NCI-H1694 (cell line): ENCODE data around the gene TAAR1.
"Not testable (repeated sequence)": the region's sequence is repeated elsewhere in the genome, so short reads cannot be mapped to it uniquely, and the experiment has no call there.

Experiments
- DNase-seq: peaks from one replicate; lab custom pipeline; 2025; lab: John Stamatoyannopoulos, UW

The TAAR1 gene, protein sequence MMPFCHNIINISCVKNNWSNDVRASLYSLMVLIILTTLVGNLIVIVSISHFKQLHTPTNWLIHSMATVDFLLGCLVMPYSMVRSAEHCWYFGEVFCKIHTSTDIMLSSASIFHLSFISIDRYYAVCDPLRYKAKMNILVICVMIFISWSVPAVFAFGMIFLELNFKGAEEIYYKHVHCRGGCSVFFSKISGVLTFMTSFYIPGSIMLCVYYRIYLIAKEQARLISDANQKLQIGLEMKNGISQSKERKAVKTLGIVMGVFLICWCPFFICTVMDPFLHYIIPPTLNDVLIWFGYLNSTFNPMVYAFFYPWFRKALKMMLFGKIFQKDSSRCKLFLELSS

DNA sequence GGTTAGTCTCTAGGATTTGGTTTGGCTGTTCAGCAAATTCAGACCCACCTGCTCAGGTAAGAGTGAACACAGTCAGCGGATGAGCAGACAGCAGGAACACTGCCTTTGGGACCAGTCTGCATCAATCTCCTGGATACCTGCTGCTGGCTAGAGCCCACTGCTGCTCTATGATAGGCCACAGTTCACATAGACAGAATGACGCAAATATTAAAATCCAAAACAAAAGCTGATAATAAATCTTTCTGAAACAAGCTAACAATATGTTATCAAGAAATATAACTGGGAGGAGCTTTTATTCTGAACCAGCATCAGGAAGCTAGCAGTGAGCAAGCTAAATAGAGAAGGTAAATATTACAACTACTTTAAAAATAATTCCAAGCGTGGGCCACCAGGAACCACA, at the start of gene TAAR1:
TAAR1 (minus strand) TSS at position 101 of the 400 bp plus-strand sequence. CDS start 13,179 bp downstream, outside the sequence.
- DNase-seq: no peak

DNA sequence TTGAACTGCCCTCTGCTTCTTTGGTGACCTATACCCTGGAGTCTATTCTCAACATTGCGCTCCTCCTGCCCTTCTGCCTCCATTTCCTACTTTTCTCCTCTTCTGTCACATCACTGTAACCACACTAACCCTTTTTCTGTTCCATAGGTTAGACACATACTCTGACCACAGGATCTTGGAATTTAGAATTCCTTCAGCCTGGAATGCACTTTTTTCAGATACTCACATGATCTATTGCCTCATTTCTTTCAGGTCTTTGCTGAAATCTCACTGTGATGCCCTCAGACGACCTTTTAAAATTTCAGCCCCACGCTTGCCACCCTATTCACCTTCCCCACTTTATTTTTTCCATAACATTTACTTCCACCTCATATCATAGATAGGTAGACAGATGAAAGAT, 49.8 kb upstream of the TAAR1 start:
- no peak for DNase-seq

DNA sequence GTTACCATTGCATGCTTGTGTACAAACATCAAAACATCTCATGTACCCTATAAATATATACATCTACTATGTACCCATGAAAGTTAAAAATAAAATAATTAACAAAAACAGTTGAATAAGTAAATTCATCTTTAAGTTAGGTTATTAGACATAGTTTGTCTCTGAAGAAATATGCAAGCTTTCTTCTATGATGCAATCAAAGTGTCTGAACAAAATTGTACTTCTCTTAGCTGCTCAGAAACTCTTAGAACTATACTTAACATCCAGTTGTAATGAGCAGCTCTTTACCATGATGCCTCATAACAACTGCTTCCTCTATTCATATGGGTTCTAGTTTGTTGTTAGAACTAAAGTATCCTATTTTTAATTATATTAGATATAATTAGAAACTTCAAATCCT, 49.0 kb upstream of the TAAR1 start:
- DNase-seq: no peak

DNA sequence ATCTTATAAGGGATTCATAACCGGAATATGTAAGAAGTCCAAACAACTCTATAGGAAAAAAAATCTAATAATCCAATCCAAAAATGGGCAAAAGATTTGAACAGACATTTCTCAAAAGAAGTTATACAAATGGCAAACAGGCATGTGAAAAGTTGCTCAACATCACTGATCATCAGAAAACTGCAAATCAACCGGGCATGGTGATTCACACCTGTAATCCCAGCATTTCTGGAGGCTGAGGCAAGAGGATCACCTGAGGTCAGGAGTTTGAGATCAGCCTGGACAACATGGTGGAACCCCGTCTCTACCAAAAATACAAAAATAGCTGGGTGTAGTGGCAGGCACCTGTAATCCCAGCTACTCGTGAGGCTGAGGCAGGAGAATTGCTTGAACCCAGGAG, 47.8 kb upstream of the TAAR1 start:
- not testable (repeated sequence) for DNase-seq

DNA sequence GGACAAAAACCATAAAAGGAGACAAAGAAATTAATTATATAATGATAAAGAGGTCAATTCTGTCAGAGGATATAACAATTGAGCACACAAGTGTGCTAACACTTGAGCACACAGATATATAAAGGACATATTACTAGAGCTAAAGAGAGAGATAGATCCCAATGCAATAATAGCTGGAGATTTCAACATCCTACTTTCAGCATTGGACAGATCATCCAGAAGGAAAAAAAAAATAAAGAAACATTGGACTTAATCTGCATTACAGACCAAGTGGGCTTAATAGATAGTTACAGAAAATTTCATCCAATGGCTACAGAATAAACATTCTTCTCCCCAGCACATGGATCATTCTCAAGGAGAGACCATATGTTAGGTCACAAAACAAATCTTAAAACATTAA, 45.0 kb upstream of the TAAR1 start:
- no peak for DNase-seq

DNA sequence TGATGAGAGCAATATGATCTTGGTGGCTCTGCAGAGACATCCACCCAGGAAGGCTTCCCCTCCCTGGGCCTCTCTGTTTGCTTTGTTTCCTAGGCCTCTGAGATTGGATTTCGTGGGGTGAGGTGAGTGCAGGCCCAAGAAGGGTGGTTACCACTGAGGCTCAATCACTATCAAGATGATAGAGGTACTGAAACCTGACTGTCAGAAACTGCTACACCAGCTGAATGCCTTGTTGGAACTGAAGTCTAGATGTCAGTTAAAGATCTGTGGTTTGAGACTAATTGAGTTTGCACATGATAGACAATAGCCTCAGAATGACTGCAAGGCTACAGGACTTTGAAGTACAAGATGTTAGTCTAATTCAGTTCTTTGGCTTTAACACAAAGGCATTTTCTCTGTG, 39.6 kb upstream of the TAAR1 start:
- no peak for DNase-seq

DNA sequence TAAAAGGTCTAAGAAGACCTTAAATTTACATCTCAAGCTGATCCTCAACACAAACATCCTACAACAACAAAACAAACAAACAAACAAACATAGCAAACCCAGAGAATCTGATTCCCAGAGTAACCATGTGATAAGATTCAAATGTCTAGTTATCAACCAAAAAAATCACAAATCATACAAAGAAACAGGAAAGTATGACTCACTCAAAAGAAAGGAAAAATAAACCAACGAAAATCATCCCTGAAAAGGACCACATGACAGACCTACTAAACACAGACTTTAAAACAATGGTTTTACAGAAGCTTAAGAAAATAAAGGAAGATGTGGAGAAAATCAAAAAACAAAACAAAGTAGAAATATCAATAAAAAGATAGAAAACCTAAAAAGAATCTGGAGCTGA, 36.8 kb upstream of the TAAR1 start:
- no peak for DNase-seq

DNA sequence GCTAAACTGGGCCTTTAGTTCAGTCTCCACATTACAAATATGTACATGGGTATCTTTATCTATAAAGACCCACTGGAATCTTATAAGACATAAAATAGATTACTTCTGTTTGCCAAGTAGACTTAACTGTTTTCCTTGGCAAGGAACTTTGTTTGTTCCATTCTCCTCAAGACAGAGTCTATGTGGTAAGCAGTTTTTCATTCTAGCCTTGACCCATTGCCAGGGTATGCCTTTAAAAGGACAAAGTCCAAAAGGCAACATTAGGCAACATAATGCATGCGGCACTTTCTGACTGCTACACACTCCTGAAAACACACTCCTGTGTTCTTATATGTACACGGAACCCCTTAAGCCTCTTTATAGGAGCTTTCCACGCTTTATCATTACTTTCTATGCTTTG, 34.5 kb upstream of the TAAR1 start:
- no peak for DNase-seq

DNA sequence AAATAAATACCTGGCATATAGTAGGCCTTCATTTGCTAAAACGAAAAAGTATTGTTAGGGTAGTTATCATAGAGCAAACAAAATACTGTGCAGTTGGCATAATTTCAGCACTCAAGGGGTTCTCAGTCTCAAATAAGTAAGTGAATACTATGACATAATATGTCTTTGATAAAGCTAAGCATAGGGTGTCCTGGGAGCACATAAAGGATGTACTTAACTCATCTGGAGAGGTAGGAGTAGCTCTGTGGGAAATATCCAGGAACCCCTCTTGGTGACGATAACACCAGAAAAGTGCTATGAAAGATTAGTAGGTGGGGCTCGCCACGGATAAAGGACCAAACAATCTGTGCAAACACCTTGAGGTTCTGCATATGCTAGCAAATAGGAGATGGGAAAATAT, 31.7 kb upstream of the TAAR1 start:
- DNase-seq: no peak

DNA sequence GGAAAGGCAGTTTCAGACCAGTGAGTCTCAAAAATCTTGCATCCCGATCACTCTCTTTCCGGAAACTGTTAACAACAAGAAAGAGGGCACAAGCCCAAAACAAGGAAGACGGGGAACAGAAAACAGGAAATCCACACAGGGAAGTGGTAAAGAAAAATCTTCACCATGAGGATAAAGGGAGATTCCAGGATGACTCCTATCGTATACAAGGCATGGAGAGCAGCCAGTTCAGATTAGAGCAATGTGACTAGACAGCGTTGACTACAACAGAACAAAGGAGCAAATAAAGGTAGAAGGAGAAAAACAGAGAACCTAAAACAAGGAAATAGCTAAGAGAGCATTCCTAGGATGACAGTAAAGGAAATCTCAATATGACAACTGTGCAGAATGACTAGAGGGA, 28.3 kb upstream of the TAAR1 start:
- no peak for DNase-seq

DNA sequence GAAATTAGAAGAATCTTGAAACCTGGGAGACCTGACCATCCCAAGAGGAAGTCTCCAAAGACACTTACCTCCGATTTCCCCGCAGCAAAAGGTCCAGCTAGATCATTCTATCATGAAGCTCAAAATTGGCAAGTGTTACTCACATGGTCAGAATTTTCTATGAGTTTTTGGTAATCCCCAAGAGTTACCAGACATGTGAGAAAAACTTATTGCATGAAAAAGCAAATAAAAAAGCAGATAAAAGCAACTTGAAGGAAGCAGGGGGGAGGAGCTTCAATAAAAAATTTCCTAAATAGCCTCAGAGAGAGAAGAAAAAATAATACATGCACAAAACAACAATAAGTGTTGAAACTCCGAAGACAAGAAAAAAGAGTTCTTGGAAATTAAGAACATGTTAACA, 27.5 kb upstream of the TAAR1 start:
- DNase-seq: no peak

DNA sequence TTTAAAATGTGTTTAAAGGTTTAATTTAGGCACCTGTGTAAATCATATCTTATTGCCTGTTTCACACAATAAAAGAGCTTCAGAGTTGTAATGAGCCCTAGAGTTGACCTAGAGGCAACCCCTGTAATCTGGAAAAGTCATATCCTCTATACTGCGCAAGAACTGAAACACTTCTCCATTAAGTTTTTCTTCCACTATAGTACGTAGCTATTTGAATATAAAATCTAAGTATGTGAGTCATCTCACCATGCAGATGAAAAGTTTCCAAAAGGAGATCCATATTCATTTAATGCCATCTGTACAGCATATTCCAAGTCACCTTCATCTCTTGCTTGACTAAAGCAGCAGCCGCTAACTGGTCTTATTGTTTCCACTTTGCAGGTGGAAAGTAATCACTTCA, 26.0 kb upstream of the TAAR1 start:
- DNase-seq: no peak

DNA sequence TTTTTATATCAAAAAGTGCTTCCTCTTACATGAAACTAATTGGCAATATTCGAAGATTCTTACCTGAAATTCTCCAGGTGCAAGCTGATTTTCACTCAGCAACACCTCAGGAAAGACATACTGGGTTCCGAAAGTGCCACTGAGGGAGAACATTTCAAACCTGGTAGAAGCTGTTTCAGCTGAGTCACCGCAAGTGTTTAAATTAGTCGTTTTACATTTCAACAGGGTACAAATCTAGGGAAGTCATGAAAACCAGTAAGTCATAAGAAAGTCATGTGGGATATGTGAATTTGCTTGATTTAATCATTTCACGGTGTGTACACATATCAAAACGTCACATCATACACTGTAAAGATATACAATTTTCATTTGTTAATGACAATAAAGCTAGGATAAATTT, 25.3 kb upstream of the TAAR1 start:
- DNase-seq: no peak

DNA sequence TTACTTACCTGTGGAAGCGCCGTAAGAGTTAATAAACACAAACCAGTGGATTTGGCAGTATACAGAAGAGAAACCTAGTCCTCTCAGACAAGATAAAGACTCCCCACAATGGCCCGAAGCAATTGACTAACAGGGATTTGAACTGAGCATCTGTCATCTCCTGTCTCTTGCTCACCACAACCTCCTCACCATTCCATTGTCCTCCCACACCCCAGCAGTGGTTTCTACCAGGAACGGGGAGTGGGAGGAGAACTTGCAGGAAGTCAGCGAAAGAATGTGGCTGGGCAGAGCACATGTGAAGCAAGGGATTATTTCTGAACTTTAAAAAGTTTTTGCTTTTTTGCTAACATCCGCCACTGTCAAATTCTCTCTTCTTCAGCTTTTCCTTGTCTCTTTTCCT, 24.6 kb upstream of the TAAR1 start:
- DNase-seq: no peak

DNA sequence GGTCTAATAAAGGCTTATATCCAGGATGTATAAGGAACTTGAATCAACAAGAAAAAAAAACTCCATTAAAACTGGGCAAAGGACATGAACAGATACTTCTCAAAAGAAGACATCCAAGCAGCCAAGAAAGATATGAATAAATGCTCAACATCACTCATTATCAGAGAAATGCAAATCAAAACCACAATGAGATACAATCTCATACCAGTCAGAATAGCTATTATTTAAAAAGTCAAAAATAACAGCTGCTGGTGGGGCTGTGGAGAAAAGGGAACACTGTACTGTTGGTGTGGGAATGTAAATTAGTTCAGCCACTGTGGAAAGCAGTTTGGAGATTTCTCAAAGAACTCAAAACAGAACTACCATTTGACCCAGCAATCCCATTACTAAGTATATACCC, 20.1 kb upstream of the TAAR1 start:
- not testable (repeated sequence) for DNase-seq

DNA sequence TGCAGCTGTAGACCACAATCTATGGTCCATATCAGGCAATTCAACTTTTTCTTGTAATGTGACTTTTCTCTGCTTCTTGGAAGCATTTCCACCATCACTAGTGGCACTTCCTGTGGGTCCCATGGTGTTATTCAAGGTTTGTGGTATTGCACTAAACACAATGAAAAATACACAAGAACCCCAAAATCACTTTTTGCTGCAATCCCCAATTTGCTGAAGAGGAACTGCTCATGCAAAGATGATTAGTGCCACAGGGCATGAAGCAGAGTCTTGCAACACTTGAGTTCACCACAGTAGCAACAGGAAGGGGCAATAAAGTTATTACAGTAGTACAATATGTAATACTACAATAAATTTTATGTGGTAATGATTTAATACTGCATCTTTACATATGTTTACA, 16.8 kb upstream of the TAAR1 start:
- DNase-seq: no peak

DNA sequence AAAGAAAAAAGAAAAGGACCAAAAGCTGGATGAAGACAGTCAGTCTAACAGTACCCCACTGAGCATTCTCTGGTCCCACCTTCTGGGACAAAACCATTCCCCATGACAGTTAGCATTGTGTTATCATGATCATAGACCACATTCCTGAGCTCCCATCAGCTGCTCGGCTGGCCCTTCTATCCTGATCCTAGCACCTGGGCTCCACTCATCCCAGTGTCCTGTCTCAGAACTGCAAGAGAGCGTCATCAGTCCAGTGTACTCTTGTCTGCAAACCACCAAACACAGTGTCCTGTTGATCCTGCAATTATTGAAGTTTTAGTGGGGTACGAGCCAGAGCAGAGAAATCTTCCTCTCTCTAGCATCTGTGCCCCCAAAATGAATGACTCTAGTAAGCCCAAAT, 16.0 kb upstream of the TAAR1 start:
- DNase-seq: no peak

DNA sequence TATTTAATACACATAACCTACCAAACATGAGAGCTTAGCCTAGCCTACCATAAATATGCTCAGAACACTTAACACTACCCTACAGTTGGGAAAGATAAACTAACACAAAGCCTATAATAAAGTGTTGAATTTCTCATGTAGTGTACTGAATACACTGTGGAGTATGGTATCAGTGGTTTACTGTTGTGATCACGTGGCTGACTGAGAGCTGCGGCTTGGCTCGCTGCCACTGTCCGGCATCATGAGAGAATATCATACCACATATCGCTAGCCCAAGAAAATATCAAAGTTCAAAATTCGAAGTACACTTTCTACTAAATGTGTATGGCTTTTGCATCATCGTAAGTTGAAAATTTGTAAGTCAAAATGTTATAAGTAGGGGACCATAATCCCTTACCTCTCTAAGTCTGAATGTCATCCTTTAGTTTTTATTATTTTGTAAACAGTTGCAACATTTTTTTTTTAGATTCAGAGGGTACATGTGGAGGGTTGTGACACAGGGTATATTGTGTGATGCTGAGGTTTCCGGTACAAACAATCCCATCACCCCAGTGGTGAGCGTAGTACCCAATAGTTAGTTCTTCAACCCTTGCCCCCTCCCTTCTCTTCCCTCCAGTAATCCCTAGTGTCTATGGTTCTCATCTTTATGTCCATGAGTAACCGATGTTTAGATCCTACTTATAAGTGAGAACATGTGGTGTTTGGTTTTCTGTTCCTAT, 14.6 kb upstream of the TAAR1 start:
- DNase-seq: no peak

DNA sequence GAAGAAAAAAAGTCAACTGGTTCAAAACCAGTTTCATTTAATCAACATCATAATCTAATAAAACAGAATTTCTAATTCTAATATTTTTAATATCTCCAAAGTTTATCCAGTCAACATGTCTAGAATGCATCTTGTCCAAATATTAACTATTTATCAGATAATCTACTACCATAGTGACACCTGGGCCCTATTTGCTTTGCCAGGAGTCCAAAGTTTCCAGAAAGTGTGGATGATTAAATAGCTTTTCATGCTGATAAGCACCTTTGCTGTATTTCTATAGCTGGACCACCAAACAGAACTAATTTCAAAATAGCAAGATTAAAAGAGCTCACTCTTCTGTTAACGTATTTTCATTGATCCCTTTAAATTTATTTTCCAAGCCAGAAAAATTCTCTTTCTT, 12.3 kb upstream of the TAAR1 start:
- no peak for DNase-seq

DNA sequence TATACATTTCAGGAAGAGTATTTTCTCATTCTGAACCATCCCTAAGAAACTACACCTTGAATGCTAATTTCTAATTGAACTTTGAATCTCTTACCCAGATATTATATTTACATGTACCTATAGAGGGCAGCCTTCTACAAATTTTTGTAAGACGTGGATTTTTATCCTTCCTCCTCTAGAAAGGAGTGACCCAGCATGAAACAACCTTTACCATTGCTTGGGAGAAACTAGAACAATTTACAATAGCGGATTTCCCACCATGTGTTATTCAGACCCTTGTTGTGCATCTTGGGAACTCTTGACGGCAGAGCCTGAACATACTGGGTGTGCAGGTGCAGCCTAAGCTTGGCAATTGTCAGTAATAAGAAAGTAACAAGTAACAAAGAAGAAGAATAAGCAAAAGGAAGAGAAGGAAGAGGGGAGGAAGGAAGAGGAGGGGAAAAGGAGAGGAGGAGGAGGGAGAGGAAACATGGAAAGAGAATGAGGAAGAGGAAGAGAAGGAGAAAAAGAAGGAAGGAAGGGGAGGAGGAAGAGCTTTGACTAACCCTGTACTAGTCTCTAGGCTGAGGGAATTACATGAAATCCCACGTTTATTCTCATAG, 10.8 kb upstream of the TAAR1 start:
- no peak for DNase-seq

DNA sequence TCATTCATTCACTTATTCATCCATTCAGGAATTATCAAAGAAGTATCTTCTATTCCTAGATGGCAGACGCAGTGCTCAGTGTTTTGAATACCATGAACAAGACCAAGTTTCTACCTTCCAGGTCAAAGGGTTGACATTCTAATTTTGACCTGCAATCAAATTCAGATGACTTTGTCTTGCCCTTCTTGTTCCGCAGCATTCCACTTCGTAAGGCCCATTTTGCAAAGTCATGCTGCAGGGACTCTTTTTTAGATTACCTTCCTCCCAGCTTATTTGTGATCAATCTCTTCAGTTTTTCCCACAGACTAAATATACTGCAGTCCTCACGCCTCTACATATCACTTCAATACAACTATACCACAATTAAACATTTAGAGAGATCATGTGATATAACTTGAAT, 7.1 kb upstream of the TAAR1 start:
- no peak for DNase-seq

DNA sequence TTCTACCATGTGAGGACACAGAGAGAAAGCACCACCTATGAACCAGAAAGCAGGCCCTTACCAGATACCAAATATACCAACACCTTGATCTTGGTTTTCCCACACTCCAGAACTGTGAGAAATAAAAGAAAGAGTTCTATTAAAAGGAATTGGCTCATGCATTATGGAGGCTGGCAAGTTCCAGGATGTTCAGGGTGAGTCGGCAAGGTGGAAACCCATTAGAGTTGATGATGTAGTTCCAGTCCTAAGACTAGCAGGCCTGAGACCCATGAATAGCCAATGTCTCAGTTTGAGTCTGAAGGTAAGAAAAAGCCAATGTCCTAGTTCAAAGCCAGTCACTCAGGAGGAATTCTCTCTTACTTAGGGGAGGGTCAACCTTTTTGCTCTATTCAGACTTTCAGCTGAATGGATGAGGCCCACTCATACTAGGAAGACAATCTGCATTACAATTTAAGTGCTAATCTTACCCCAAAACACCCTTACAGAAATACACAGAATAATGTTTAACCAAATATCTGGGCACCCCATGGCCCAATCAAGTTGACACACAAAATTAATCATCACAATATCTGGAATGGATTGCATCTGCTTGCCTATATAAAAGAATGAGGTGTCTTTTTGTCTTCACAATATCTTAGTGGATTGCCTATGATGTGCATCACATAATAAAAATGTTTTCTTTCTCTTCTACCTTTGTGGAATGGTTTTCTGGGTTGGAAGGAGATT, 5.5 kb upstream of the TAAR1 start:
- no peak for DNase-seq

DNA sequence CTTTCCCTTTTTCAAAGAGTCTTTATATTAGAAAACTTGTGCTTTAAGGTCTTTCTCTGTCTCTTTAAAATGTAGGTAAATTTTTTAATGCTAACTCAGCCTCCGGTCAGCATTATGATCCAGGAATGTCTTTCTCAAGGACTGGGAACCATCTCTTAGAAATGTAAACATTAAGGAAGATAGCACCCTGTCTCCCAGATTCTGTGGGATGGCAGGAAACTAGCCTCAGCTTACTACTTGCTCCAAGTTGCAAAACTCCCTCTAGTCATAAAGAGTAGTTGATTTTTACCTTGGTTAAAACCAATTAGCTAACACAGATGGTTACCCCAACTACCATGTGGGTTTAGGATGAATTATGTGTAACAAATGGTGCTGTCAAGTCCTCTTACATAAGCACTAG, 4.7 kb upstream of the TAAR1 start:
- no peak for DNase-seq
